HG02623 (cell line): ENCODE measurements around the gene FBLN2.

ENCODE experiments used
- ATAC-seq: cut with Tn5 transposase; IDR thresholded peaks from one replicate; pipeline ENCODE4 v1.9.1; 2021; ENCODE audit warnings: moderate library complexity; ENCODE audit not compliant: unreplicated experiment

The FBLN2 gene

DNA sequence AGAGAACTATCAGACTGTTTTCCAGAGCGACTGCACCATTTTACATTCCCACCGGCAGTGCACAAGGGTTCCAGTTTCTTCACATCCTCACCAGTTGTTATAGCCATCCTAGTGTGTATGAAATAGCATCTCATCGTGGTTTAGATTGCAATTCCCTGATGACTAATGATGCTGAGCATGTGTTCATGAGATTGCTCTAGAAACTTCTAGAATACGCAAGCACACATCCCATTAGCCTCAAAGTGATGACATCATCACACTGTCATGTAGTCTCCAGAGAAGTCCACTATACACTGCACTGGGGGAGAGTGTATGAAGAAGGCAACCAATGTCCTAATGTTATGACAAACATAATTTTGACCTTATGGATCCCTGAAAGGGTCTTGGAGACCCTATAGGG is 30.1 kb downstream of the FBLN2 start:
- no peak for ATAC-seq

DNA sequence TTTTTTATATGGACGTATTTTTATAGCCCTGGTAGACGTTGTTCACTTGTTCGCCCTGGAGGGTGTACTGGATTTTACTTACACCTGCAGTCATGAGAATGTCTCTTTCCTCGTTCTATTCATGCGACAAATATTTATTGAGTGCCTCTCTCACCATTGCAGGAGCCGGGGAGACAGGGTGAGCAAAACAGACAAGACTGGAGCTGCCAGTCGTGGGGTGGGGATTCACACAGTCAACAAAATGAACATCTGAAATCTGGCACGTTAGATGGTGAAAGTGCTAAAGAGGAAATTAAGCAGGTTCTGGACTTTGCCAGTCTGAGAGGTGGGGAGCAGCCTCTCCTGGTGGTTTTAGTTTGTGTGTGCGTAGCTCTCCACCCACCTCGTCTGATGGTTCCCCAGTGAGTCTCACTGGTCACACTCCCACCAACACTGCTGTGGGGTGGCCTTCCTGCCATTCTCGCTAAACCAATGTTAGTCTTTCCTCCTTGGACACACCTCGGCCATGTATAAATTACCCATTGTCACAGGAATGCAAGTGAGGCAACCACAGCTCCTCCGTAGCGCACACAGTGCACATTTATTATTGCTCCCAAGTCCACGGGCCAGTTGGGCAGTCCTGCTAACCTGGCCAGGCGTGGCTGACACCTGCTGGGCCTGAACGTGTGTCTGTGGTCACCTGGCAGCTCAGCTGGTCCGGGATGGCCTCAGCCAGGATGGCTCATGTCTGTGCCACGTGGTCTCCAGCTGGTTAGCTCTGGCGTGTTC is 31.5 kb downstream of the FBLN2 start:
- no peak for ATAC-seq

DNA sequence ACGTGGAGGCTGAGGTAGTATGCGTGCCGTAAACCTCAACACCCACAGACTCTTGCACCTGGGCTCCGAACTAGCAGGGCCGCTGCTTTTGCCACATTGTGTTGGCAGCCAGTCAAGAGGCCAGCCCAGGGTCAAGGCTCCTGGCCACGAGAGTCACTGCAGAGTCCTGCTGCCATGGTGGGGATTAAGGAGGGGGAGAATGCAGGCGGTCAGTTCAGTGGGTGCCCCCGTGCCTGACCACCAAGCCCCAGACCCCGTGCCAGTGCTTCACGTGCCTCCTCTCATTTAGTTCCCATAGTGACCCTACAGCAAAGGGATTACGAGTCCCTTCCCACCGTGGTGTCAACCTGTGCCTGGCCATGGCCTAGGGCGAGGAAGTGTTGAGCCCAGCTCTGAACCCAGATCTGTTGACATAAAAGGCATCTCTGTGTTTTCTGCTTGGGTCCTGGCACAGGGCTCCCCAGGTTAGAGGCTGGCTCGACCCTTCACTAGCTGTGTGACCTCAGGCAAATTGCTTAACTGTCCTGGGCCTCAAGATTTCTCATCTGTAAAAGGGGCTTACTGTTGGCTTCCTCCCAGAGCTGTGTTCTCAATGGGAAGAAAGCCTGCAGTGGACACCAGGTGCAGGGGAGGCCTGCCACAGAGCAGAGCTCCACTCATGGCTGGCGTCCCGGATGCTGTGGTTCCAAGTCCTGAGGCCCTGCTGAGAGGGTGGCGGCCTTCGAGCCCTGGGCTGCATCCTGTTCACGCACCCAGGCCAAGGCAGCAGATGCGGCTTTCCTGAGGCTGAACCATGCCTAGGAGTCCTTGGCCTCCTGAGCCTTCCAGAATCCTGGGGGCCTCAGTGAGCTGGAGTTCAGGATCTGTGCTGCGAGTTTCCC is 32.8 kb downstream of the FBLN2 start:
- ATAC-seq, result no peak

DNA sequence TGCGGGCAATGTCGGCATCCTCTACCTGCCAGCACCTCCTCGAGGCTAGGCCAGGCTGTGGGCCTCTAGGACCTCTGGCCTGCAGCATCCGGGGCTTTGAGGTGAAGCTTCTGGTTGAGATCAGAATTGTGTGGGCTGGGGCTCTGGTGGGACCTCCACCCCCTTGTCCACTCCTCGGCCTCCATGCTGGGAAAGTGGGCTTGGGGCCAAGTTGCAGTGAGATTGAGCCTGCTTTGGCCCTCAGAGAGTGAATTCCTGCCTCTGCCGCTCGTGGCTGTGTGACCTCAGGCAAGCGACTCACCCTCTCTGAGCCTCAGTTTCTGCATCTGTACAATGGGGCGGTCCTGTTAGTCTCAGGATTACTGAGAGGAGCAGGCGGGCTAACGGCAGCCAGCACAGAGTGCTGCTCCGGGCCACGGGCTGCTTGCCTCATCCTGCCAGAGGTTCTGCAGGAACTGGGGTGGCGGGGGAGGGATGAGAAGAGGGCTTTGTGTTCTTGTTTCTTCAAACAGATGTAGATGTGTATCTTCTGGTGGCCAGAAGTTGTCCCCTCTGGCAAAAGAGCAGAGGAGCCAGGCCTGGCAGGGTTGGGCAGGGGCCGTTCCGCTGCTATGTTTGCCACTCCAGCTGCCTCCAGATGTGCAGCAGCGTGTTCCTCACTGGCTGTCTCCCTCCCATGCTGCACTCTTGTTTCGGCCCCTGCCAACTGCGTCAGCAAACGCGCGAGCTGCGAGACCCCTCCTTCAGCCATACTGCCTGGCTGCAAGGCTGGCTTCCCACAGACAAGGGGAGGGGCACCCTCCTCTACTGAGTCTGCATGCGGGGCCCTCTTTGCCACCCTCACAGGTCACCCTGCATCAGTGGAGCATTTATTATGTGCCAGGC is 33.7 kb downstream of the FBLN2 start:
- no peak for ATAC-seq

DNA sequence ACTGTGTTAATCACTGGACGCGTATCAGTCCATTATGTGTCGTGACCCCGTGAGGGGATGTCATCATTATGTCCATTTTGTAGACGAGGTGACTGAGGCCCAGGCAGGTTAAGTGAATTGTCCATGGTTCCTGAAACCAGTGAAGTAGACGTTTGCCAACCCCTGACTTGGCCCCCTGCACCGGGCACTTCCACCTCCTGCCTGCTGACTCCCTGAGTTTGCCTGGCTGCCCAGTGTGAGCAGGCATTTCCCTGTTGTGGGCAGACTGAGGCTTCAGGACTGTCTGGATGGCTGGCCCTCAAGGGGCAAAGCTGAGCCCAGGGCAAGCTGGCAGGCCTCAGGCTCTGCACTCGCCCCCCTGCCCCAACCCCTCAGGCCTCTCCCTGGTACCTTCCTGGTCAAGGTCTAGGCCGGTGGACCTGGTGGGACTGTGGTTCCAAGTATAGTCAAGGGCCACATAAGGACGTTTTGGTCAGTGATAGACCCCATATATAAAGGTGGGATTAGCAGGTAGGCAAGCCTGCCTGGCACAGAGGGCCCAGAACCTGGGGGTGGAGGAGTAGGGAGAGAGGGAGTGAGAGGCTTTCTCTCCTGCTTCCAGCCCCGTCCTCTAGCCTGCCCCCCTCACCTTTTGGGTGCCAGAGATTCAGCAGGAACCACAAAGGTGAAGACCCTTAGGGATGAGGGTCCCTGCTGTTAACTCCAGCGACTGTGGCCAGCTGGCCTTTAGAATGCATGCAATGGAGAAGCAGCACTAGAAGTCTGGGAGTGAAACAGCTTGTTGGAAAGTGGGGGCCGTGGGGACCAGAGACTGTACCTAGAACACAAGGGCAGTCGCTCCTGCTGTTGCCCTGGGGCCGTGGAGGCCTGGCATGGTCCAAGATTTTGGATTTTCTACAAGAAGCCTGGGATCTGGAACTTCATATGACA is 34.6 kb downstream of the FBLN2 start:
- ATAC-seq, result no peak

DNA sequence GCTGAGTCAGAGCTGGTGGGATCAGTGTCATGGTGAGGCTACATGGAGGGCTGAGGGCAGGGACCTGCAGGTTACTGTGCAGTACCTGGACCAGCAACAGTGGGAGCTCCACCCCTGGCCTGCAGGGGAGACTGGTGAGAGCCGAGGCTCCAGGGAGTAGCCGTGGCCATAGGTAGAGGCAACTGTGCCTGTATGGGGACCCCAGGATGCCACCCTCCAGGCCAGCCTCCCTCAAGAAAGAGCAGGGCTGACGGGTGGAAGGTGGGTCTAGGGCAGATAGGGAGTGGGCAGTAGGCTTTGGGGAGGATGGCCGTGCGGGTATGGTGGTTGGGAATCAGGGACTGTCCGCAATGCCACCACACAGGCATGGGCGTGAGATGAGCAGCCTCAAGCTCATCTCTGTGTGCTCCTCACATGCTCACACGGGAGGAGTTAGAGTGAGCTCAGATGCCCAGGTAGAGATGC is 35.5 kb downstream of the FBLN2 start:
- ATAC-seq, result no peak

DNA sequence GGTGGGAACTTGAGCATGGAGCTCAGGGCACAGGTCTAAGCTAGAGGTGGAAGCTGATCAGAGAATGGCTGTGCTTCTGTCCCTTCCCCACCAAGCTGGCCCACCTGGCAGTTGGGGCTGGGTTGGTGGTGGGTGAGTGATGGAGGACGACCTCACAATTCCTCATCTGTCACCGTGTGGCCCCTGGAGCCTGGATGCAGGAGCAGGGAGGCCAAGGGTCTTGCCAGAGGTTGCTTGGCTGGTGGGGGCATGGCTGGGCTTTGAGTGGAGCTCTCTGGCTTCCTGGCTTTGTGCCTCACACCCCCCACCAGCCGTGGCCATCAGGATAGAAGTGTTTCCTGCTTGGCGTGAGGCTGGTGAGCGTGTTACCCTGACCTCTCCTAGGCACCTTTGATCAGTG is 36.0 kb downstream of the FBLN2 start:
- no peak for ATAC-seq

DNA sequence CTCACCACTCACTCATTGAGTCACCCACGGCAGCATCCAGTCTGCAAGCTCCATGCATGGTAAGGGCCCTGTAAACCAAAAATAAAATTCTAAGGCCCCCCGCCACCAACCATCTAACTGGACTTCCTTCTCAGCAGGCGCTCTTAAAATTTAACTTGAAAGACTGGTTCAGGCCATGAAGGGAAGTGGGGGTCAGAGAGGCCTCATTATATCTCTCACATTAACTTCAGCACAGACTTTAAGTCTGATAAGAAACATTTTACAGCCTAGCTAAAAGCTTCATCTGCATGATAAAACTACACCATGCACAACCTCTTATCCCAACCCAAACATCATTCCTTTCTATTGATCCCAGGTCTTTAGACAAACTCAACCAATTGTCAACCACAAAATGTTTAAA is 38.5 kb downstream of the FBLN2 start:
- no peak for ATAC-seq

DNA sequence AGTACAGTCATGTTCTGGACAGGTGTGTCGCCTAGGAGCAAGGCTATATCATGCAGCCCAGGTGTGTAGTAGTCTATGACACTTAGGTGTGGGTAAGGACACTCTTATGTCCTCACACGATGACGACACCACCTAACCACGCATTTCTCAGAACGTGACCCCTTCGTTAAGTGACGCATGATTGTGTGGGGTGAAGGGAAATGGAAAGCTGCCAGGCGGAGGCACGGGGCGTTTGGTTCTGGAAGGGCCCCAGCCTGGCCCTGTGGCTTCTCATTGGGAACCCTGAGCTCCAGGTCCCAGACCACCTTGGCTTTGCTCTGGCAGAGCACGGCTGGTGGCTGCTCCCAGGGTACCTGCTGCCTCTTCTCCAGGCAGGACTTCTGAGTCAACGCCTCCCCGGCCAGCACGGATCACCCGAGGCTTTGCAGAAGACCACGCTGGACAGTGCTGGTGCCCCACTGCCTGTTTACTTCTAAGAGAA is 39.3 kb downstream of the FBLN2 start:
- no peak for ATAC-seq

DNA sequence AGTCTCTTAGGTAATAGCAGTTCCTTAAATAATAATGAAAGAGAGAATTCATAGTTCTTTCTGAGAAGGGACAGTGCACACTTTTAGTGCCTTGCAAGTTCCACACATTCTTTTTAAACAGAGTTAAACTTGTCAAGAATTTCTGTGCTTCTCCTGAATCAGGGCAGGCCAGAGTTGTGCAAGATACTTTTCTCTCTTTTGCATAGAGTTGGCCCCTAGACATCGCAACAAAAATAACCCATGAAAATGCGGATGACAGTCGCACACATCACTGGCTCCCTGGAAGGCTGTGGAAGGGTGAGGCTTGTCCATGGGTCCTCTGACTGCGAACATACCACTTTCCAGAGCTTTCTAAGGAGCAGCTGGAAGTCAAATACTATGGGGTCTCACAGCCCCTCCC is 40.1 kb downstream of the FBLN2 start:
- no peak for ATAC-seq

DNA sequence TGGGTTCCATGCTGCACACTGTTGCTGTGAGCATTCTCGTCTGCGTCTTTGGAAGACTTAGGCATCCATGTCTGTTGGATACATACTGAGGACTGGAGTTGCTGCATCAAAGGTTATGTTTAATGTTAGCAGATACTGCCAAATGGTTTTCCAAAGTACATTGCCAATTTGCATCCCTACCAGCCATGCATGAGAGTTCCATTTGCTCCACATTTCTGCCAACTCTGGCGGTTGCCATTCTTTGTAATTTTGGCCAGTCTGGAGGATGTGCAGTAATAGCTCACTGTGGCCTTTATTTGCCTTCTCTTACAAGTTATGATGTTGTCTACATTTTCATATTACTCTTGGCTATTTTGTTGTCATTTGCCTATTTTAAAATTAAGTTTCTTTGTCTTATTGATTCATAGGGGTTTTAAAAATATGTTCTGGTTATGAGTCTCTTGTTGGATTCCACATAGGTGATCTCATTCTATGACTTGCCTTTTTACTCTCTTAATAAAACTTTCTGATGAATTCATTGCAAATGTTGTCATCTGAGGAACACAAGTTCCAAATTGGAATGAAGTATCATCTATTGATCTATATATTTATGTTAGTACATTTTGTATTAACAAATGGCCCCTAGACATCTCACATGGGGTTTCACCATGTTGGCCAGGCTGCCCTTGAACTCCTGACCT is 42.1 kb downstream of the FBLN2 start:
- no peak for ATAC-seq

DNA sequence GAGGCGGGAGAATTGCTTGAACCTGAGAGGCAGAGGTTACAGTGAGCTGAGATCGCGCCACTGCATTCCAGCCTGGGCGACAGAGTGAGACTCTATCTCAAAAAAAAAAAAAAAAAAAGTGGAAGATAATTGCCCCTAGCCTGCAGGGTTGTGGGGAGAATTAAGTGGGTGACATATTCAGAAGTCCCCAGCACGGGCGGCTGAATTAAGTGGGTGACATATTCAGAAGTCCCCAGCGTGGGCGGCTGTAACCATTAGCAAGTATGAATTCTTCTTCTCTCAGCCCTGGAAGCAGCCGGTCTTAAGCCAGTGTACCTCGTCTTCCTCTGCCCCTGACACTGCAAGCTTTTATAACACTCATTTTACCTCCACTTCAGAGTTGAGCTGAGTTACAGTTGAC is 44.7 kb downstream of the FBLN2 start:
- no peak for ATAC-seq

DNA sequence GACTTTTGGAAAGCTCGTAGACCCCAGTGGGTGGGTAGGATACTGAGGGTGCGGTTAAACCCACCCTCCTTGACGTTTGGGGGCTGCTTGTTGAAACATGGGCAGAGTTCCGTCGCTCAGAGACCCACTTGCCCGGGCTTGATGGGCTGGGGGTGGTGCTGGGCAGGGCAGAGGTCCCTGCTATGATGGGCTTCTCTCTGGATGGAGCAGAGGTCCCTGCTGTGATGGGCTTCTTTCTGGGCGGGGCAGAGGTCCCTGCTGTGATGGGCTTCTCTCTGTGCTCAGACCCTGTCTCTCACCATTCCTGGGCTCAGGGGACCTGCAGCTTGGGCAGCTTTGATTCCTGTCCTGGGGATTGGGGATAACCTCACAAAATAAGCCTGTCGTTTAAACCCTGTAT is 45.2 kb downstream of the FBLN2 start:
- ATAC-seq, result no peak

DNA sequence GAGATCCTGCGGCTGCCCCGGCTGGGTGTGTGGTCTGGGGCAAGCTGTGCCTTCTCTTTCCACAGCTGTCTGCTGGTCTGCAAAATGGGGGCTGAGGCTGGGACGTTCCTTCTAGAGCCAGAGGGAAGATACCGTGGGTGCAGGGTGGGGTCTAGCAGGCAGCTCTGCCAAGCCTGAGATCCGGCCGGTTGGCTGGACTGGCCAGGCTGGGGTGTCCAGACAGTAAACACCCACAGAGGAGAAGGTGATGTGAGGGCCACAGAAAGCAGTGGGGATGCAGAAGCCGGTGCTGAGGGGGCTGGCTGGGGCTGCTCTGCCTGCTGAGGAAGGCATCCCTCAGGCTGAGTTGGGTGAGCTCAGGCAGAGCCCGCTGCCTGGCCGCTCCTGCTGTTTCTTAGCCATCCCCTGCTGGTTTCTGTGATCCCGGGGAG is 46.1 kb downstream of the FBLN2 start:
- no peak for ATAC-seq

DNA sequence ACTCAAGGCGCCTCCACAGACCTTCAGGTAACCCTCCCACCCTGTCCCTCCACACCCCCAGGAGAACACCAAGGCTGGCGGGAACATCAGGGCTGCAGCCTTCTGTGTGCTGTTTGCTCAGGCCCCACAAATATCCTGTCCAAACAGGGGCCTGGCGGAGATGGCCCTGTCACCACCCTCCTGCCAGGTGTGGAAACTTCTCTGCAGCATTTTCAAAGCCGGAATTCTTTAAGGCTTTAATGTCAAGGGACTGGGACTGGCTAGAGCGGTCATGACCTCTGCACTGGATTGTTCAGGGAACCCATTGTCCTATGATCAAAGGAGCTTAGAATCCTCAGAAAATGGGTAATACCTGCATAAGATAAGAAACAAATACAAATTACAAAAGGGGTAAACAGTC is 46.6 kb downstream of the FBLN2 start:
- ATAC-seq, result no peak

DNA sequence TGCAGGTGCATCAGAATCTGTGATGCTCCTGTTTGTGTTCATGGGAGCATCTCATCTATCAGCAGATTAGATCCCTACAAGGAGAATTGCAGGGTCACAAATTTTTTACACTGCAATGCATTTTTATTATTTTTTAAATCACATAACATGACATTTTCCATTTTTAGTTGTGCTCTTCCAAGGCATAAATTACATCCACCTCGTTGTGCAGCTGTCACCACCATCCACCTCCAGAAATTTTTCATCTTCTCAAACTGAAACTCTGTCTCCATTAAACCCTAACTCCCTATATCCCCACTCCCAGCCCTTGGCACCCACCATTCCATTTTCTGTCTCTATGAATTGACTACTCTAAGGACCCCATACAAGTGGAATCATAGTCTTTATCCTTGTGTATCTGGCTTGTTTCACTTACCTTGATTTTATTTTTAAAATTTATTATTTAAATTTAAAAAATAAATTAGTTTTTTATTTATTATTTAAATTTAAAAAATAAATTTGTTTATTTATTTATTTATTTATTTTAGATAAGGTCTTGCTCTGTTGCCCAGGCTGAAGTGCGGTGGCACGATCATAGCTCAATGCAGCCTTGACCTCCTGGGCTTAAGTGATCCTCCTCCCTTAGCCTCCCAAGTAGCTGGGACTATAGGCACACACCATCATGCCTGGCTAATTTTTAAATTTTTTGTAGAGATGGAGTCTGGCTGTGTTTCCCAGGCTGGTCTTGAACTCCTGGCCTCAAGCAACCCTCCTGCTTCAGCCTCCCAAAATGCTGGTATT is 47.7 kb downstream of the FBLN2 start:
- ATAC-seq, result no peak

DNA sequence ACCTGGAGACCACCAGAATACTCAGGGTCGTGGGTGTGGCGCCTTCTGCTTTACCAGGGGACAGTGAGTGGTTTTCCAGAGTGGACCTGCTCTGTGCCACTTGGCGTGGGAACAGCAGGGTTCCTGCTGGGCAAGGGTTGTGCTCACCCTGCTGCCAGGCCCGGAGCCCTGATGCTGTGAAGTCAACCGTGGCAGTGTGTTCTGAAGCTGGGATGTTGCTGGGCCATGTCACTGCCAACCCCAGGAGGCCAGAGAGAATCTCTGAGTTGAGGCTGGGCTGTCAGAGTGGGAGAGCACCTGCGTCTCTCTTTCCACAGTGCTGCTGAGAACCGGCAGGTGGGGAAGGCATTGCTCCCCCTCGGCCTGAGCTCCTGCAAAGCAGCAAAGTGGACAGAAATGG is 48.7 kb downstream of the FBLN2 start:
- ATAC-seq, result no peak

DNA sequence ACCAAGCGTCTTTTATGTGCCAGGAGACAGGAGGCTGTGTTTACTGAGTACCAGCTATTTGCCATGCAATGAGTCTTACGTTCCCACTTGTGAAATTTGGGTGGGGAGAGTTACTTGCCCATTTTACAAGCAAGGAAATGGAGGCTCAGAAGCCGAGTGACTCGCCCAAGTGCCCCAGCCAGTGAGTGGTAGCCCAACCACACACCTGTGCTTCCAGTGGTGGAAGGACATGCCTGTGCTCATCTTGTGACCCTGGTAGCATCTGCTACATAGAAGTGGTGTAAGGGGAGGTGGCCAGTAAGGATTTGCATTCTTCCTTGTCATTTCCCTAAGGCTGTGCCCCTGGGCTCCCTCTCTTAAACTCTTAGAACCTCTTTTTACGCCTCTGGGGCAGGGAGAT is 49.3 kb downstream of the FBLN2 start:
- ATAC-seq, result no peak
